ENCODE data around the gene L1CAM. TPM values are rescaled to one million over a fixed set of nuclear protein-coding genes. Genes with fewer than 3 reads are reported as not detected.

L1CAM gene
- total and polyA plus RNA-seq, 9 of the 15 experiments (the other 6 are each of a cell fraction or from before 2014, with no cell fraction given): 0.09 to 0.86 (median 0.26) TPM; not detected in 3

- TF ChIP-seq RERE (CRISPR knock-in tag; IDR thresholded peaks at IDR 0.05; ENCODE audit: borderline replicate concordance): no peak
- TF ChIP-seq ZNF77 (CRISPR knock-in tag; IDR thresholded peaks at IDR 0.05): no peak
- TF ChIP-seq ZBED1 (IDR thresholded peaks at IDR 0.05): no peak
- peak; percentile 26; the same call in 1 of the 2 replicates for TF ChIP-seq ETV1 (tag; conservative IDR thresholded peaks at IDR 0.05; ENCODE audit: low read depth)
- TF ChIP-seq SMAD4 (CRISPR knock-in tag; conservative IDR thresholded peaks at IDR 0.05): peak; percentile 64; the same call in 1 of the 2 replicates
- no peak for TF ChIP-seq RFX7 (CRISPR knock-in tag; IDR thresholded peaks at IDR 0.05)
- peak; percentile 56 for TF ChIP-seq ARID1B (IDR thresholded peaks at IDR 0.05)
- TF ChIP-seq FOXM1 (IDR thresholded peaks at IDR 0.05; ENCODE audit: low read depth): peak; percentile 26; the same call in 1 of the 2 replicates
- TF ChIP-seq FOXM1 (CRISPR knock-in tag; IDR thresholded peaks at IDR 0.05; ENCODE audit: low read depth): no peak
- TF ChIP-seq HBP1 (CRISPR knock-in tag; IDR thresholded peaks at IDR 0.05): peak; percentile 90
- no peak for TF ChIP-seq USF2 (CRISPR knock-in tag; IDR thresholded peaks at IDR 0.05)
- TF ChIP-seq NCOA6 (IDR thresholded peaks at IDR 0.05): no peak
- TF ChIP-seq MAZ (CRISPR knock-in tag; conservative IDR thresholded peaks at IDR 0.05 in 1 of 2, IDR thresholded peaks at IDR 0.05 in 1 of 2): peak in 1 of 2 experiments; percentile 68; a peak in 2 of 4 replicates
- TF ChIP-seq ATF1 (CRISPR knock-in tag; IDR thresholded peaks at IDR 0.05): no peak
- no peak for TF ChIP-seq ATF1 (tag; IDR thresholded peaks at IDR 0.05)
- peak in 1 of 3 experiments; percentile 4; a peak in 1 of 6 replicates for TF ChIP-seq CTCF (IDR thresholded peaks at IDR 0.05 in 2 of 3, conservative IDR thresholded peaks at IDR 0.05 in 1 of 3; ENCODE audit: insufficient read depth in 2 of 3, low read depth in 1 of 3, low read length in 3 of 3)
- peak; percentile 59; the same call in 1 of the 2 replicates for TF ChIP-seq CEBPB (tag; IDR thresholded peaks at IDR 0.05)
- no peak for TF ChIP-seq ZNF778 (CRISPR knock-in tag; IDR thresholded peaks at IDR 0.05)
Measured at GRCh38 chrX:153900831-153901752, 15.1 kb upstream of the L1CAM start (continued).

Data from K562 (cell line).